HepG2 (cell line): ENCODE measurements around the gene AAMP. TPM values are rescaled to one million over a fixed set of nuclear protein-coding genes. Genes with fewer than 3 reads are reported as not detected.

Source experiments
- HNF4A ChIP-seq: sonication (generic); formaldehyde crosslinking; IDR thresholded peaks from 2 replicates; pipeline ENCODE4 v1.4.0; 2020; ENCODE audit warnings: missing genetic modification reagents
- IKZF4 ChIP-seq: sonication (generic); formaldehyde crosslinking; IDR thresholded peaks from 2 replicates; pipeline ENCODE4 v1.5.1; 2020; ENCODE audit warnings: borderline replicate concordance, mild to moderate bottlenecking, low read depth, missing genetic modification reagents; ENCODE audit errors: not compliant biosample characterization
- MAFG ChIP-seq: sonication (generic); formaldehyde crosslinking; IDR thresholded peaks from 2 replicates; pipeline ENCODE4 v1.5.1; 2020; ENCODE audit warnings: mild to moderate bottlenecking, missing genetic modification reagents
- NAIF1 ChIP-seq: sonication (generic); formaldehyde crosslinking; IDR thresholded peaks from 2 replicates; pipeline ENCODE4 v1.5.0; 2020; ENCODE audit warnings: mild to moderate bottlenecking, missing genetic modification reagents, borderline replicate concordance
- NFIC ChIP-seq: IDR thresholded peaks from 2 replicates; pipeline ENCODE4 v1.6.1; 2012; ENCODE audit warnings: mild to moderate bottlenecking, low read length, inconsistent platforms
- TOPORS ChIP-seq: sonication (generic); formaldehyde crosslinking; IDR thresholded peaks from 2 replicates; pipeline ENCODE4 v1.8.0; 2023; ENCODE audit warnings: mild to moderate bottlenecking, missing genetic modification reagents
- ZNF260 ChIP-seq: sonication (generic); formaldehyde crosslinking; IDR thresholded peaks from 2 replicates; pipeline ENCODE4 v1.4.0; 2020; ENCODE audit warnings: missing genetic modification reagents, low read depth, mild to moderate bottlenecking, borderline replicate concordance
- ZNF557 ChIP-seq: sonication (generic); formaldehyde crosslinking; IDR thresholded peaks from 2 replicates; pipeline ENCODE4 v1.4.0; 2020; ENCODE audit warnings: missing genetic modification reagents
- polyA plus RNA-seq, 8 experiments: library from polyadenylated mRNA; depleted of rRNA in 3 of 8; stranded (reverse) in 7 of 8; unstranded in 1 of 8; fragments of >200 nt; fragmentation: Illumina TruSeq in 4 of 8; extraction: Trizol in 4 of 8; gene quantifications; 2 replicates each; pipeline versions ENCODE4 v1.2.1 to v1.2.3, GENCODE V29; 2011 to 2016; ENCODE audit warnings: low read depth in 4 of 8, missing spikeins in 1 of 8, mixed read lengths in 1 of 8; ENCODE audit not compliant: insufficient read depth in 1 of 8
- total RNA-seq, 5 experiments: library from RNA; depleted of rRNA; stranded (reverse); fragments of >200 nt; fragmentation: Illumina TruSeq; extraction: Trizol; gene quantifications; 2 replicates each; pipeline ENCODE4 v1.2.3, GENCODE V29; 2016; ENCODE audit warnings: low read depth in 1 of 5
- TF ChIP-seq, protein P1 (sequence below): sonication (generic); formaldehyde crosslinking; IDR thresholded peaks from 2 replicates; pipeline ENCODE4 v1.4.0; 2020; ENCODE audit warnings: missing genetic modification reagents
- TF ChIP-seq, protein P2 (sequence below): sonication (generic); formaldehyde crosslinking; IDR thresholded peaks from 2 replicates; pipeline ENCODE4 v1.8.0; 2022; ENCODE audit warnings: missing genetic modification reagents, mild to moderate bottlenecking, moderate library complexity, borderline replicate concordance
- TF ChIP-seq, protein P3 (sequence below): sonication (generic); formaldehyde crosslinking; IDR thresholded peaks from 2 replicates; pipeline ENCODE4 v1.4.0; 2020; ENCODE audit warnings: mild to moderate bottlenecking, low read depth, missing genetic modification reagents
- TF ChIP-seq, protein P4 (sequence below): sonication (generic); formaldehyde crosslinking; IDR thresholded peaks from 2 replicates; pipeline ENCODE4 v1.8.0; 2022; ENCODE audit warnings: low read depth, missing genetic modification reagents
- TF ChIP-seq, protein P5 (sequence below): sonication (generic); formaldehyde crosslinking; IDR thresholded peaks from 2 replicates; pipeline ENCODE4 v1.5.0; 2020; ENCODE audit warnings: mild to moderate bottlenecking, missing genetic modification reagents, borderline replicate concordance

AAMP gene
- total and polyA plus RNA-seq, 2 of the 13 experiments (the other 11 are each of a cell fraction or from before 2014, with no cell fraction given) = 110 to 186 TPM

DNA sequence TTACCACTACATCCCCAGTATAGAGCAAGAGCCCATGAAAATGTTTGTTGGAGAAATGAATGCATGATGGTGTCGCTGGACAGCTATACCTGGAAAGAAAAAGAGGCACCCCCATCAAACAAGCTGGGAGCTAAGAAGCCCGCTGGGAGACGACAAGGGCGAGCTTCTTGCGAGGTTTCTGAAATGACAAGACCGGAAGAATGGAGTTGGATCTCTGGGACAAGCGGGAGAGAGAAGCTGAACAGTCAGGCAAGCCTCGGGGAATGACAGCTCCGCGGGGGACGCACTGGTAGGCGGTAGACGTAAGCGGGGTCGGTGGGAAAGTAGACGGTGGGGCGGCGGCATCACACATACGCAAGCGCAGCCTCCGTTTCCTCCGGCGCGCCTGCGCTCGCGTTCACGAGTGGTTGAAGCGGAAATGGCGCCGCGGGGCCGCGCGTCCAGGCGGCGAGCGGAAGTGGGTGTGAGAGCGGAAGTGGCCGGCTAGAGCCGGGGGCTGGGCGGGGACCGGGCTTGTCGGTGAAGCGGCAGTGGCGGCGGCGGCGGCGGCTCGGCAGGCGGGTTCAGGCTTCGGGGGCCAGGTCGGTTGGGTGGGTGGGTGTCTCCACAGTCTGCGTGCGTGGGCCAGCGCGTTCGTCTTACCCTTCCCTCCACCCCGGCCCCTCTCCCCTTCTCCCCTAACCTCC is 53.1 kb downstream of the AAMP start, which contains the start of gene ARPC2 (continued):
- TF ChIP-seq, protein P1, sequence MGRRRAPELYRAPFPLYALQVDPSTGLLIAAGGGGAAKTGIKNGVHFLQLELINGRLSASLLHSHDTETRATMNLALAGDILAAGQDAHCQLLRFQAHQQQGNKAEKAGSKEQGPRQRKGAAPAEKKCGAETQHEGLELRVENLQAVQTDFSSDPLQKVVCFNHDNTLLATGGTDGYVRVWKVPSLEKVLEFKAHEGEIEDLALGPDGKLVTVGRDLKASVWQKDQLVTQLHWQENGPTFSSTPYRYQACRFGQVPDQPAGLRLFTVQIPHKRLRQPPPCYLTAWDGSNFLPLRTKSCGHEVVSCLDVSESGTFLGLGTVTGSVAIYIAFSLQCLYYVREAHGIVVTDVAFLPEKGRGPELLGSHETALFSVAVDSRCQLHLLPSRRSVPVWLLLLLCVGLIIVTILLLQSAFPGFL = no peak; the same call in 1 of the 2 replicates
- TF ChIP-seq IKZF4 (CRISPR knock-in tag) (no peak), TOPORS (CRISPR knock-in tag) (no peak), ZNF260 (CRISPR knock-in tag) (no peak), NAIF1 (CRISPR knock-in tag) (peak; percentile 99), NFIC (no peak), MAFG (CRISPR knock-in tag) (no peak), ZNF557 (CRISPR knock-in tag) (peak; percentile 77; the same call in 1 of the 2 replicates), HNF4A (no peak)
- TF ChIP-seq, protein P2, sequence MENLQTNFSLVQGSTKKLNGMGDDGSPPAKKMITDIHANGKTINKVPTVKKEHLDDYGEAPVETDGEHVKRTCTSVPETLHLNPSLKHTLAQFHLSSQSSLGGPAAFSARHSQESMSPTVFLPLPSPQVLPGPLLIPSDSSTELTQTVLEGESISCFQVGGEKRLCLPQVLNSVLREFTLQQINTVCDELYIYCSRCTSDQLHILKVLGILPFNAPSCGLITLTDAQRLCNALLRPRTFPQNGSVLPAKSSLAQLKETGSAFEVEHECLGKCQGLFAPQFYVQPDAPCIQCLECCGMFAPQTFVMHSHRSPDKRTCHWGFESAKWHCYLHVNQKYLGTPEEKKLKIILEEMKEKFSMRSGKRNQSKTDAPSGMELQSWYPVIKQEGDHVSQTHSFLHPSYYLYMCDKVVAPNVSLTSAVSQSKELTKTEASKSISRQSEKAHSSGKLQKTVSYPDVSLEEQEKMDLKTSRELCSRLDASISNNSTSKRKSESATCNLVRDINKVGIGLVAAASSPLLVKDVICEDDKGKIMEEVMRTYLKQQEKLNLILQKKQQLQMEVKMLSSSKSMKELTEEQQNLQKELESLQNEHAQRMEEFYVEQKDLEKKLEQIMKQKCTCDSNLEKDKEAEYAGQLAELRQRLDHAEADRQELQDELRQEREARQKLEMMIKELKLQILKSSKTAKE (CRISPR knock-in tag) = no peak
- TF ChIP-seq, protein P3, sequence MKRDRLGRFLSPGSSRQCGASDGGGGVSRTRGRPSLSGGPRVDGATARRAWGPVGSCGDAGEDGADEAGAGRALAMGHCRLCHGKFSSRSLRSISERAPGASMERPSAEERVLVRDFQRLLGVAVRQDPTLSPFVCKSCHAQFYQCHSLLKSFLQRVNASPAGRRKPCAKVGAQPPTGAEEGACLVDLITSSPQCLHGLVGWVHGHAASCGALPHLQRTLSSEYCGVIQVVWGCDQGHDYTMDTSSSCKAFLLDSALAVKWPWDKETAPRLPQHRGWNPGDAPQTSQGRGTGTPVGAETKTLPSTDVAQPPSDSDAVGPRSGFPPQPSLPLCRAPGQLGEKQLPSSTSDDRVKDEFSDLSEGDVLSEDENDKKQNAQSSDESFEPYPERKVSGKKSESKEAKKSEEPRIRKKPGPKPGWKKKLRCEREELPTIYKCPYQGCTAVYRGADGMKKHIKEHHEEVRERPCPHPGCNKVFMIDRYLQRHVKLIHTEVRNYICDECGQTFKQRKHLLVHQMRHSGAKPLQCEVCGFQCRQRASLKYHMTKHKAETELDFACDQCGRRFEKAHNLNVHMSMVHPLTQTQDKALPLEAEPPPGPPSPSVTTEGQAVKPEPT (CRISPR knock-in tag) = 0 out of 2 replicates have a peak, but pooled peaks have one; percentile 30
- TF ChIP-seq, protein P4, sequence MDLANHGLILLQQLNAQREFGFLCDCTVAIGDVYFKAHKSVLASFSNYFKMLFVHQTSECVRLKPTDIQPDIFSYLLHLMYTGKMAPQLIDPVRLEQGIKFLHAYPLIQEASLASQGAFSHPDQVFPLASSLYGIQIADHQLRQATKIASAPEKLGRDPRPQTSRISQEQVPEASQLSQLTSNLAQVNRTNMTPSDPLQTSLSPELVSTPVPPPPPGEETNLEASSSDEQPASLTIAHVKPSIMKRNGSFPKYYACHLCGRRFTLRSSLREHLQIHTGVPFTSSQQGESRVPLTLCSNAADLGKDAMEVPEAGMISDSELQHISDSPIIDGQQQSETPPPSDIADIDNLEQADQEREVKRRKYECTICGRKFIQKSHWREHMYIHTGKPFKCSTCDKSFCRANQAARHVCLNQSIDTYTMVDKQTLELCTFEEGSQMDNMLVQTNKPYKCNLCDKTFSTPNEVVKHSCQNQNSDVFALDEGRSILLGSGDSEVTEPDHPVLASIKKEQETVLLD = no peak; the same call in 1 of the 2 replicates
- TF ChIP-seq, protein P5, sequence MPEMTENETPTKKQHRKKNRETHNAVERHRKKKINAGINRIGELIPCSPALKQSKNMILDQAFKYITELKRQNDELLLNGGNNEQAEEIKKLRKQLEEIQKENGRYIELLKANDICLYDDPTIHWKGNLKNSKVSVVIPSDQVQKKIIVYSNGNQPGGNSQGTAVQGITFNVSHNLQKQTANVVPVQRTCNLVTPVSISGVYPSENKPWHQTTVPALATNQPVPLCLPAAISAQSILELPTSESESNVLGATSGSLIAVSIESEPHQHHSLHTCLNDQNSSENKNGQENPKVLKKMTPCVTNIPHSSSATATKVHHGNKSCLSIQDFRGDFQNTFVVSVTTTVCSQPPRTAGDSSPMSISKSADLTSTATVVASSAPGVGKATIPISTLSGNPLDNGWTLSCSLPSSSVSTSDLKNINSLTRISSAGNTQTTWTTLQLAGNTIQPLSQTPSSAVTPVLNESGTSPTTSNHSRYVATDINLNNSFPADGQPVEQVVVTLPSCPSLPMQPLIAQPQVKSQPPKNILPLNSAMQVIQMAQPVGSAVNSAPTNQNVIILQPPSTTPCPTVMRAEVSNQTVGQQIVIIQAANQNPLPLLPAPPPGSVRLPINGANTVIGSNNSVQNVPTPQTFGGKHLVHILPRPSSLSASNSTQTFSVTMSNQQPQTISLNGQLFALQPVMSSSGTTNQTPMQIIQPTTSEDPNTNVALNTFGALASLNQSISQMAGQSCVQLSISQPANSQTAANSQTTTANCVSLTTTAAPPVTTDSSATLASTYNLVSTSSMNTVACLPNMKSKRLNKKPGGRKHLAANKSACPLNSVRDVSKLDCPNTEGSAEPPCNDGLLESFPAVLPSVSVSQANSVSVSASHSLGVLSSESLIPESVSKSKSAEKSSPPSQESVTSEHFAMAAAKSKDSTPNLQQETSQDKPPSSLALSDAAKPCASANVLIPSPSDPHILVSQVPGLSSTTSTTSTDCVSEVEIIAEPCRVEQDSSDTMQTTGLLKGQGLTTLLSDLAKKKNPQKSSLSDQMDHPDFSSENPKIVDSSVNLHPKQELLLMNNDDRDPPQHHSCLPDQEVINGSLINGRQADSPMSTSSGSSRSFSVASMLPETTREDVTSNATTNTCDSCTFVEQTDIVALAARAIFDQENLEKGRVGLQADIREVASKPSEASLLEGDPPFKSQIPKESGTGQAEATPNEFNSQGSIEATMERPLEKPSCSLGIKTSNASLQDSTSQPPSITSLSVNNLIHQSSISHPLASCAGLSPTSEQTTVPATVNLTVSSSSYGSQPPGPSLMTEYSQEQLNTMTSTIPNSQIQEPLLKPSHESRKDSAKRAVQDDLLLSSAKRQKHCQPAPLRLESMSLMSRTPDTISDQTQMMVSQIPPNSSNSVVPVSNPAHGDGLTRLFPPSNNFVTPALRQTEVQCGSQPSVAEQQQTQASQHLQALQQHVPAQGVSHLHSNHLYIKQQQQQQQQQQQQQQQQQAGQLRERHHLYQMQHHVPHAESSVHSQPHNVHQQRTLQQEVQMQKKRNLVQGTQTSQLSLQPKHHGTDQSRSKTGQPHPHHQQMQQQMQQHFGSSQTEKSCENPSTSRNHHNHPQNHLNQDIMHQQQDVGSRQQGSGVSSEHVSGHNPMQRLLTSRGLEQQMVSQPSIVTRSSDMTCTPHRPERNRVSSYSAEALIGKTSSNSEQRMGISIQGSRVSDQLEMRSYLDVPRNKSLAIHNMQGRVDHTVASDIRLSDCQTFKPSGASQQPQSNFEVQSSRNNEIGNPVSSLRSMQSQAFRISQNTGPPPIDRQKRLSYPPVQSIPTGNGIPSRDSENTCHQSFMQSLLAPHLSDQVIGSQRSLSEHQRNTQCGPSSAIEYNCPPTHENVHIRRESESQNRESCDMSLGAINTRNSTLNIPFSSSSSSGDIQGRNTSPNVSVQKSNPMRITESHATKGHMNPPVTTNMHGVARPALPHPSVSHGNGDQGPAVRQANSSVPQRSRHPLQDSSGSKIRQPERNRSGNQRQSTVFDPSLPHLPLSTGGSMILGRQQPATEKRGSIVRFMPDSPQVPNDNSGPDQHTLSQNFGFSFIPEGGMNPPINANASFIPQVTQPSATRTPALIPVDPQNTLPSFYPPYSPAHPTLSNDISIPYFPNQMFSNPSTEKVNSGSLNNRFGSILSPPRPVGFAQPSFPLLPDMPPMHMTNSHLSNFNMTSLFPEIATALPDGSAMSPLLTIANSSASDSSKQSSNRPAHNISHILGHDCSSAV (CRISPR knock-in tag) = no peak
